HG03457 (cell line): ENCODE results near the gene DTHD1.

Experiments
- ATAC-seq: cut with Tn5 transposase; IDR thresholded peaks from one replicate; pipeline ENCODE4 v1.9.1; 2021; ENCODE audit warnings: moderate number of reproducible peaks; ENCODE audit not compliant: unreplicated experiment

Gene DTHD1

GRCh38 chr4:36269101-36269500, 12.3 kb upstream of the DTHD1 start:
- ATAC-seq: no peak

GRCh38 chr4:36269533-36270173, 11.8 kb upstream of the DTHD1 start:
- ATAC-seq: no peak

GRCh38 chr4:36273276-36273675, 8.1 kb upstream of the DTHD1 start:
- ATAC-seq: no peak

GRCh38 chr4:36274158-36274557, 7.3 kb upstream of the DTHD1 start:
- ATAC-seq: no peak

- ATAC-seq: no peak
Observed at GRCh38 chr4:36277533-36277932, 3.9 kb upstream of the DTHD1 start.

- ATAC-seq: no peak
Observed at GRCh38 chr4:36278789-36279188, 2.6 kb upstream of the DTHD1 start.

- ATAC-seq: no peak
Observed at GRCh38 chr4:36280555-36280954, 861 bp upstream of the DTHD1 start.

- no peak for ATAC-seq
Observed at GRCh38 chr4:36282503-36283030, 1.2 kb downstream of the DTHD1 start.

GRCh38 chr4:36283912-36284465, 2.6 kb downstream of the DTHD1 start:
- no peak for ATAC-seq

GRCh38 chr4:36285784-36286480, 4.5 kb downstream of the DTHD1 start:
- ATAC-seq: peak; percentile 97

- no peak for ATAC-seq
Observed at GRCh38 chr4:36286481-36286871, 5.1 kb downstream of the DTHD1 start.

GRCh38 chr4:36288731-36289426, 7.5 kb downstream of the DTHD1 start:
- no peak for ATAC-seq

GRCh38 chr4:36290641-36291040, 9.2 kb downstream of the DTHD1 start:
- ATAC-seq: no peak

GRCh38 chr4:36292556-36293188, 11.3 kb downstream of the DTHD1 start:
- ATAC-seq: no peak

GRCh38 chr4:36301127-36301526, 19.7 kb downstream of the DTHD1 start:
- ATAC-seq: no peak

GRCh38 chr4:36303426-36304137, 22.2 kb downstream of the DTHD1 start:
- ATAC-seq: peak; percentile 92

GRCh38 chr4:36304138-36304681, 22.8 kb downstream of the DTHD1 start:
- no peak for ATAC-seq

- ATAC-seq: no peak
Observed at GRCh38 chr4:36308150-36308549, 26.7 kb downstream of the DTHD1 start.

- ATAC-seq: no peak
Observed at GRCh38 chr4:36310216-36310615, 28.8 kb downstream of the DTHD1 start.

GRCh38 chr4:36310793-36311192, 29.4 kb downstream of the DTHD1 start:
- ATAC-seq: no peak
